NOMO-1 treated with DMSO at 0.1 percent for 48 hours (cell line): ENCODE data around the gene BEX2.
"Not testable (repeated sequence)": the region's sequence is repeated elsewhere in the genome, so short reads cannot be mapped to it uniquely, and the experiment has no call there.

ENCODE experiments used
- DNase-seq: peaks from one replicate; lab custom pipeline; 2025; ENCODE audit not compliant: unreplicated experiment; lab: John Stamatoyannopoulos, UW

Gene BEX2

GRCh38 chrX:103310555-103311398 lies at the start of gene BEX2:
Gene BEX2 (minus strand): TSS chrX:103310990. CDS start chrX:103309976, 1,014 bp downstream.
- peak; percentile 5 for DNase-seq

- no peak for DNase-seq
Observed at GRCh38 chrX:103360092-103360491, 49.3 kb upstream of the BEX2 start.

DNA sequence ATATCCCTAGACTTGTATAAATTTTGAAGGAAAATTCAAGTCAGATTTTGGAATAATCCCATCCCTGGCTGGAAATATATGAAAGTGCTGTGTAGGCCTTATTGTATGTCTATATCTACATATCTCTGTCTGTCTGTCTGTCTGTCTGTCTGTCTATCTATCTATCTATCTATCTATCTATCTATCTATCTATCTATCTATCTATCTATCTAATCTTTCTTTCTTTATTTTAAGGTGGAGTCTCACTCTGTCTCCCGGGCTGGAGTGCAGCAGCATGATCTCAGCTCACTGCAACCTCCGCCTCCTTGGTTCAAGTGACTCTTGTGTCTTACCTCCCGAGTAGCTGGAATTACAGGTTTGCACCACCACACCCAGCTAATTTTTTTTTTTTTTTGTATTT lies 48.8 kb upstream of the BEX2 start:
- DNase-seq: not testable (repeated sequence)

GRCh38 chrX:103357871-103358270 lies 47.1 kb upstream of the BEX2 start:
- no peak for DNase-seq

GRCh38 chrX:103356858-103357257 lies 46.1 kb upstream of the BEX2 start:
- DNase-seq: no peak

DNA sequence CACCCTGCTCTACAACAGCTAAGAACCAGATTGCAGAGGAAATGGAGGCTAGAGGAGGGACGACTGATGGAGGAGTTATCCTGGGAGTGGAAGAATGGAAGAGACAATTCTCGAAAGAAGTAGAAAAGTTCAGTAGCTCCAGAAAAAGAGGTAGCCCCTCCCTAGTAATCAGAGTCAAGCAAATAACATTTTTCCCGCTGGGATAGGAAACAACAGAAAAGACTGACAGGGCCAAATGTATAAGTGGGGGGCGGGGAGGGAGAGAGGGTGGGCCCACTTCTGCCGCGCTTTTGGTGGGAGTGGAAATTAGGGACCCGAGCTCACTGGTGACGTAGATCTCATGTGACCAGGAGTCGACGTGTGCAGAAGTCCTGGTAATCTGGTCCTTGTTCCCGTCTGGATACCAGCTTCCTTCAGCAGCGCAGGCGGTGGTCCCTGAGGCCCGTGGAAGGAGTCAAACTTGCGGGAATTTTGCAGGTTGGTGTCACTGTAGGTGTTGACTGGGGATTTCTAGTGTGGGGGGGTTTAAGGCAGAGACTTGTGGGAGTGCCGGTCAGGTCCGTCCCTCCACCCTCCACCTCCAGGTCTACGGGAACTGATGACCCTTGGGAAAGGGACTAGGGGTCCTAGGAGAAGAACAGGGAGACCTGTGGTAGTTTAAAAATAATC lies 45.5 kb upstream of the BEX2 start, which contains the start of gene TCEAL9:
Gene TCEAL9 (plus strand): TSS at position 377 of the 669 bp plus-strand sequence. CDS start 1,179 bp downstream, outside the sequence.
- no peak for DNase-seq

DNA sequence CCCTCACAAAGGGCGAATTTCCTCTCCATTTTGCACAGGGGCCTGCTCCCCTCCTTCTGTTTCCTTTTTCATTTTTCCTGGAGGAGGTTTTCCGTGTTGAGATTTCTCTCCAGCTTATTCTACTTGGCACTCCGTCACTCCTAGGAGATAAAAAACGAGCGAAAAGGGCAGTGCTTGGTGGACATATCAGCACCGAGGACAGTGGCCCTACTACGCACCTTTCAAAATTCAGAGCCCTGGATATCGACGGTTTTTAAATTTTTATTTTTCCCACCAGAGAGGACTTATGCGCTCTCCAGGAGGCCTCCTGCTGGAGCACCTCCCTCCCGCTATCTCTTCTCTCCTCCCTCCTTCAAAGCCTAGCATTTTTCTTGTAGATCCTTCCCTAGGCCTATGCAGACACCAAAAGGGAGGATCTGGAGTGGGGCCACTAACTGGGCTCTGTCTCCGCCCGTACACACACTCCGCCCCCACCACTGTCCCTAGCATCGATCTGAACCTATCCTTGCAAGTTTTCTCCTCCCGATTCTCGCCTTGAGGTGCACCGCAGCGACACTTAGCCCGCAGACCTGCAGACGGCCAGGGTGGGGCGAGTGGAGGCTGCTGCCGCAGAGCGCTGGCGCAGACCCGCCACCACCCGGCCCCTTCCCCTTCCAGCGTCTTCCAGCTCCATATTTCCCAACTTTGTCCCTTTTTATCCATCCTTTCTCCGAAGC lies 37.0 kb upstream of the BEX2 start:
- no peak for DNase-seq

GRCh38 chrX:103344606-103345005 lies 33.8 kb upstream of the BEX2 start:
- DNase-seq: no peak

DNA sequence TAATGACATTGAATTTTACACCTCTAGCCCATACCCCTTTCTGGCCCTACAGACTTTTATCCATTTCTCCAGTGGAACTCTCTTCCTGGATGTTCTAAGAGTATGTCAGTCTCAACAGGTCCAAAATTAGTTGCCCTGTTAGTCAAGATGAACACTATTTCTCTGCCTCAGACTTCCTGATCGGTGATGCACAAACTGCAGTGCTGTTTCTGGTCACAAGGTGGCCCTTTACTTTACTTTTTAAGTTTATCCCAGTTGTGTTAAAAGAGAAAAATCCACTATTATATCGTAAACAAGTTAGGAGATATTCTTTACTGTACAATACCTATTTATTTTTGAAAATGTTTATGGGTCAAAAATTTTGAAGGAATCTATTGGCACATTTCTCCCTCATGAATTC lies 32.3 kb upstream of the BEX2 start:
- peak; percentile 19 for DNase-seq

DNA sequence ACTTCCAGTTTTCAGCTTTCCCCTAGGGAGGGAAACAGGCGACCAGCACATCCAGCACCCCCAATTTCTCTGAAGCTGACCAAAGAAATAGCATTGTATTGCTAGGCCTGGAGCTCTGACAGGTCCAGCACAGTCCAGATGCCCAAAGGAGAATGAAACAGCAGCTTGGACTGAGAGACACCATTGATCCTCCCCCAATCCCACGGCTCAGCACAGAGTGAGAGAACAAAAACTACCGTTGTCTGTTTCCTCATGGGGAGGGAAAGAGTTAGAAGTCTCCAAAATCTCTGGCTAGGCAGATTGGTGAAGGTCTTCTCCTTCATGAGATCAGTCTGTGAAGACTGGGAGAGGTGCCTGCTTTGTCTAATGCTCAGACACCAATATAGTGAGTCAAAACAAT lies 27.9 kb upstream of the BEX2 start:
- DNase-seq: no peak

DNA sequence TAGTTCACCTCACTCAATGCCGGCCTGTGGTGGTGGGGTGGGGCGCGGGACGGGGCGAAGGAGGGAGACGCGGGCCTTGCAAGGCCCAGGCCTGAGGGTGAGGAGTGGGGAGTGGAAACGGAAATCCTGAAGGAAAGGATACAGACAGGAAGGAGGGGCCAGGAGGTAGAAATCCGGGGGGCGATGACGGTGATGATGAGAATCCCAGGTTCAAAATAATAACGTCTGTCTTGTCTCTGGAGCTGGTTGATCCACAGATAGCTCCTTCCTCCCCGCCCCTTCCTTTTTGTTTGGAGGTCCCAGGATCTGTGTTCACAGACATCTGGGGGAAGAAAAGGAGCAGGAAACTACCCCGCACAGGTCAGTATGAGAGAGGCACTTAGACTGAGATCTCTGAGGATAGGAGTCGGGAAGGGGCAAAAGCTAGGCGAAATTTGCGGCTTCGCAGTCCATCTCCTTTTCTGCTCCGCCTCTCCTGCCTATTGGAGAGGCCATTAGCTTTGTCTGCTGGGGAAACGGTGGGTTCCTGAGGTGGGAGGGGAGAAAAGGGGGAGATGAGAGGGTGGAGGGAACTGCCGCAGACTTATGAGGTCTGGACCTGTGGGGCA lies 20.0 kb upstream of the BEX2 start:
- DNase-seq: no peak

DNA sequence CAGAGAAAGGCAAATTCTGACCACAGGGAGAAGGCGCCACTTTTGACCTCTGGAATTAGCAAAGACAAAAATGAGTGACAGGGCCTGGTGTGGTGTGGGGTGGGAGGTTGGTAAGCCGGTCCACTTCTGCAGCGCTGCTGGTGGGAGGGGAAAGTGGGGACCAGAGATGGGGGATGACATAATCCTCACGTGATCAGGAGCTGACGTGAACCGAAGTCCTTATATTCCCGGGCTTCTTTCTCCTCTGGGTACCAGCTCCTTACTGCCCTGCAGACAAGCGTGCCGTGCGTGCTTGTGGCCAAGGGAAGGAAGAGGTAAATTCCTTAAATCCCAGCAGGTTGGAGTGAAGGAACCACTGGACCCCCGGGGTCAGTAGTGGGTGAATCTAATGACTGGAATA lies 19.2 kb upstream of the BEX2 start, which contains the start of gene TCEAL7:
Gene TCEAL7 (plus strand): TSS at position 249 of the 400 bp plus-strand sequence. CDS start 1,165 bp downstream, outside the sequence.
- no peak for DNase-seq

- no peak for DNase-seq
Observed at GRCh38 chrX:103311399-103311780, 600 bp upstream of the BEX2 start.

DNA sequence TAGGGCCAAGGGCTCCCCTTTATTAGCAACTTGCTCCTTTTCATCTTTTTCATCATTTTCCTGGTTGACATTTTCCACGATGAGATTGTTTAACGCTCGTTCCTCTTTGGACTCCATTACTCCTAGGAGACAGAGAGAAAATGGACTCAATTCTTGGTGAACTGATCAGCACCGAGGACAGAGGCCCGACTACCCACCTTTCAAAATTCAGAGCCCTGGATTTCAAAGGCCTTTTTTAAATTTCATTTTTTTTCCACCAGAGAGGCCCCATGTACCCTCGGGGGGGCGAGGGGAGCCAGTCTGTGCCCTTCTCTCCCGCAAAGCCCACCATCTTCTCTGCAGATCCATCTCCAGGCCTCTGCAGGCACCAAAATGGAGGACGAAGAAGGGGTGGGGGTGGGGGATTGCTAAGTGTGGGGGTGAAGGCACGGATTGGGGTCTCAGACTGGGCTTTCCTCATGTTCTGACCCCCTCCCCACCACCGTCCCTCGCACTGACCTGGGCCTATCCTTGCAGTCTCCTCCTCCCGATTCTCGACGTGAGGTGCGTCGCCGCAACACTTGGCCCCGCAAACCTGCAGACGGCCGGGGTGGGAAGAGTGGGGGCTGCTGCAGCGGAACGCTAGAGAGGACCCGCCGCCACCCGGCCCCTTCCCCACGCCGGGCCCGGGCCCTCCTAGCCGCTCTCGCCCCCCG lies 783 bp downstream of the BEX2 start:
- no peak for DNase-seq

DNA sequence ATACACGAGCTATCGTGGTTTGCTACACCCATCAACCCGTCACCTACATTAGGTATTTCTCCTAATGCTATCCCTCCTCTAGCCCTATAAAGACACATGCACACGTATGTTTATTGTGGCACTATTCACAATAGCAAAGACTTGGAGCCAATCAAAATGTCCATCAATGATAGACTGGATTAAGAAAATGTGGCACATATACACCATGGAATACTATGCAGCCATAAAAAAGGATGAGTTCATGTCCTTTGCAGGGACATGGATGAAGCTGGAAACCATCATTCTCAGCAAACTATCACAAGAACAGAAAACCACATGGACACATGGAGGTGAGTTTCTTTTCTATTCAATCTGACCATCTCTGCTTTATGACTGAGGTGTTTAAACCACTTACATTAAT lies 5.1 kb downstream of the BEX2 start:
- not testable (repeated sequence) for DNase-seq

DNA sequence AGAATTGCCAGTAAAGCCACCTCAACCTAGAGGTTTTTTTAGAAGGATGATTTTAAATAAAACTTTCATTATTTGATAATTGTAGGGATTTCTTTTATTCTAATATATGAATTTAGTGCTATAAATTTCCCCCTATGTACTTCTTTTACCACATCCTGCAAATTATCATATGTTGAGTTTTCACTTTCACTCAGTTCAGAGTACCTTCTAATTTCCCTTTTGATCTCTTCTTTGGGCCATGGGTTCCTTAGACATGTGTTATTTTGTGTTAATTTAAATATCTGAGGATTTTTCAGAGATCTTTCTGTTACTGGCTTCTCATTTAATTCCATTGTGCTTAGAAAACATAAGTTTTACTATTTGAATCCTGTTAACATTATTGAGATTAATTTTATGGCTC lies 6.1 kb downstream of the BEX2 start:
- DNase-seq: no peak

- DNase-seq: no peak
Observed at GRCh38 chrX:103293118-103293517, 17.7 kb downstream of the BEX2 start.

DNA sequence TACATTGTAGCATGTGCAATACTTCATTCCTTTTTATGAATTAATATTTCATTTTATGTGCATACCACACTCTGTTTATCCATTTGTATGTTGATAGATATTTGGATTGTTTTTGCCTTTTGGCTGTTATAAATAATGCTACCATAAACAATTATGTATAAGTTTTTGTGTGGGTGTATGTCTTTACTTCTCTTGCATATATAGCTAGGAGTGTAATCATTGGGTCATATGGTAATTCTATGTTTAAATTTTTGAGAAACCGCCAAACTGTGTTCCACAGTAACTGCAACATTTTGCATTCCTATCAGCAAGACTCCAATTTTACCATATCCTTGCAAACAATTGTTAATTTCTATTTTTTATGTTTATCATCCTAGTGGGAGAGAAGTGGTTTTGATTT lies 31.2 kb downstream of the BEX2 start:
- no peak for DNase-seq

GRCh38 chrX:103276581-103277002 lies 34.2 kb downstream of the BEX2 start, which contains the start of gene TCEAL5:
Gene TCEAL5 (minus strand): TSS chrX:103276750. CDS start chrX:103274563, 2,187 bp downstream.
- no peak for DNase-seq

DNA sequence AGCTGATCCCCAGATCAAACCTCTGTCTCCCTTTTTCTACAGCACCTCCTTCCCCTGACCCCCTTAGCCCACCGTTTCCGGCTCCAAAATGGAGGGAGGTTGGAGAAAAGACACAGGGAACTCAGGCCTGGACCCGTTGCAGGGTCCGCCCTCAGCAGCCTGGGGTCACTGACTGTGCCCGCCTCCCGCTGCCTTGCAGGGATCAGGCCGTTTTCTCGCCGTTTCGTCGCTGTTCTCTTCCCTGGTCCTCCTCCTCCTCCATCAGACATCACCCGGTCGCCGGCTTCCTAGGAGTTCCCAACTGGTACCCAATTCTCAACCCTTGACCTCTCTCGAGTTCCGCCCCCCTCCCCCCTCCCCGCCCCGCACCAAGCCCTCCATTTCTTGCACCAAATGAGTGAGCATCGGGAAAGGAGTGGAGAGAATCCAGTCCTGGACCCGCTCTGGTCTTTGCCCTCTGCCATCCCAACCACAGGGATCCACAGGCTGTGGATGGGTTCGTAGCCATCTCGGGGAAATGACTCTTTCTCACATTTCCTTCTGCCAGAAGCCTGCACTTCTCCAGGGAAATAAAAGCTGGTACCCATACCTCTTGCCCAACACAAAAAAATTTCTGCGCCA lies 34.7 kb downstream of the BEX2 start:
- DNase-seq: no peak
